ENCODE data around the gene PNMT. TPM values are rescaled to one million over a fixed set of nuclear protein-coding genes. Genes with fewer than 3 reads are reported as not detected.

Gene PNMT
- total RNA-seq (0.38 TPM), polyA plus RNA-seq (2.9 TPM)
- long read RNA-seq, donor 1, result 0 reads
- long read RNA-seq, donor 2, result 0 reads
- long read RNA-seq, donor 3, result 0 reads
- long read RNA-seq, donor 4, result 0 reads
- long read RNA-seq, donor 5, result 0 reads
- long read RNA-seq, donor 6, result 0 reads
- long read RNA-seq, donor 7, partial matches to known transcripts, result 0 of 1 reads
- long read RNA-seq, donor 7, other reads (novel, unspliced or antisense), result 0 of 1 reads
- long read RNA-seq, donor 8, result 0 reads
- long read RNA-seq, donor 9, result 0 reads
- long read RNA-seq, donor 10, result 0 reads

- DNase-seq (ENCODE audit: low read depth in 6 of 9, low spot score in 9 of 9), result peak in 6 of 9 donors; percentile 43 to 77 (median 60)
- WGBS, result 3% methylated on average over 85 of the region's 85 CpGs
- Histone ChIP-seq H3K27me3 (ENCODE audit: control insufficient read depth in 2 of 2, insufficient read depth in 1 of 2, low read length in 1 of 2) (peaks cover 35 to 76% of the 10 kb centered on the region in 2 donors), H3K4me3 (ENCODE audit: low read length in 2 of 2) (peak within 1 kb of the TSS in 1 of 2 donors; percentile 50), H3K36me3 (ENCODE audit: control insufficient read depth in 2 of 2, insufficient read depth in 2 of 2, low read length in 1 of 2) (peaks cover under 1 to 2% of the 10 kb centered on the region in 2 donors), H3K9me3 (ENCODE audit: control insufficient read depth in 2 of 2, insufficient read depth in 1 of 2, low read length in 1 of 2) (peaks cover 0 to 7% of the 10 kb centered on the region in 2 donors), H3K4me1 (ENCODE audit: control insufficient read depth in 2 of 2, insufficient read depth in 2 of 2, low read length in 2 of 2) (peaks cover 0 to 12% of the 10 kb centered on the region in 2 donors), H3K27ac (ENCODE audit: low read depth in 1 of 2, low read length in 1 of 2) (no peak within 1 kb of the TSS)
Measured at GRCh38 chr17:39667945-39668924, at the start of gene PNMT. TSS of gene PNMT (plus strand) at chr17:39668453. CDS start at chr17:39668476, 23 bp downstream.

GRCh38 chr17:39618956-39619785 lies 49.1 kb upstream of the PNMT start:
- Histone ChIP-seq H3K4me1 (ENCODE audit: control insufficient read depth in 2 of 2, insufficient read depth in 2 of 2, low read length in 2 of 2) (peaks cover 7 to 29% of the 10 kb centered on the region in 2 donors), H3K9me3 (ENCODE audit: control insufficient read depth in 2 of 2, insufficient read depth in 1 of 2, low read length in 1 of 2) (peaks cover 0 to 5% of the 10 kb centered on the region in 2 donors), H3K27me3 (ENCODE audit: control insufficient read depth in 2 of 2, insufficient read depth in 1 of 2, low read length in 1 of 2) (peaks cover 18 to 81% of the 10 kb centered on the region in 2 donors), H3K36me3 (ENCODE audit: control insufficient read depth in 2 of 2, insufficient read depth in 2 of 2, low read length in 1 of 2) (no peaks in the 10 kb centered on the region), H3K27ac (ENCODE audit: low read depth in 1 of 2, low read length in 1 of 2) (no peak overlapping the region), H3K4me3 (ENCODE audit: low read length in 2 of 2) (no peak overlapping the region)
- no peak for DNase-seq (ENCODE audit: low read depth in 6 of 9, low spot score in 9 of 9)
- WGBS, result 72% methylated on average over 13 of the region's 13 CpGs

- 91% methylated on average over 1 of the region's 1 CpG for WGBS
- Histone ChIP-seq H3K27me3 (ENCODE audit: control insufficient read depth in 2 of 2, insufficient read depth in 1 of 2, low read length in 1 of 2) (peaks cover 18 to 80% of the 10 kb centered on the region in 2 donors), H3K4me3 (ENCODE audit: low read length in 2 of 2) (no peak overlapping the region), H3K36me3 (ENCODE audit: control insufficient read depth in 2 of 2, insufficient read depth in 2 of 2, low read length in 1 of 2) (no peaks in the 10 kb centered on the region), H3K9me3 (ENCODE audit: control insufficient read depth in 2 of 2, insufficient read depth in 1 of 2, low read length in 1 of 2) (peaks cover 0 to 5% of the 10 kb centered on the region in 2 donors), H3K27ac (ENCODE audit: low read depth in 1 of 2, low read length in 1 of 2) (no peak overlapping the region), H3K4me1 (ENCODE audit: control insufficient read depth in 2 of 2, insufficient read depth in 2 of 2, low read length in 2 of 2) (peaks cover 7 to 29% of the 10 kb centered on the region in 2 donors)
- no peak for DNase-seq (ENCODE audit: low read depth in 6 of 9, low spot score in 9 of 9)
Measured at GRCh38 chr17:39619786-39620101, 48.5 kb upstream of the PNMT start.

GRCh38 chr17:39621523-39622379 lies 46.5 kb upstream of the PNMT start:
- WGBS, result 16% methylated on average over 26 of the region's 26 CpGs
- Histone ChIP-seq H3K36me3 (ENCODE audit: control insufficient read depth in 2 of 2, insufficient read depth in 2 of 2, low read length in 1 of 2) (no peaks in the 10 kb centered on the region), H3K9me3 (ENCODE audit: control insufficient read depth in 2 of 2, insufficient read depth in 1 of 2, low read length in 1 of 2) (peaks cover 0 to 9% of the 10 kb centered on the region in 2 donors), H3K4me3 (ENCODE audit: low read length in 2 of 2) (no peak overlapping the region), H3K27me3 (ENCODE audit: control insufficient read depth in 2 of 2, insufficient read depth in 1 of 2, low read length in 1 of 2) (peaks cover 24 to 80% of the 10 kb centered on the region in 2 donors), H3K27ac (ENCODE audit: low read depth in 1 of 2, low read length in 1 of 2) (no peak overlapping the region), H3K4me1 (ENCODE audit: control insufficient read depth in 2 of 2, insufficient read depth in 2 of 2, low read length in 2 of 2) (peaks cover 7 to 43% of the 10 kb centered on the region in 2 donors)
- peak; percentile 63 to 89 (median 75) for DNase-seq (ENCODE audit: low read depth in 6 of 9, low spot score in 9 of 9)

- Histone ChIP-seq H3K36me3 (ENCODE audit: control insufficient read depth in 2 of 2, insufficient read depth in 2 of 2, low read length in 1 of 2) (no peaks in the 10 kb centered on the region), H3K9me3 (ENCODE audit: control insufficient read depth in 2 of 2, insufficient read depth in 1 of 2, low read length in 1 of 2) (peaks cover 0 to 6% of the 10 kb centered on the region in 2 donors), H3K27ac (ENCODE audit: low read depth in 1 of 2, low read length in 1 of 2) (no peak overlapping the region), H3K4me1 (ENCODE audit: control insufficient read depth in 2 of 2, insufficient read depth in 2 of 2, low read length in 2 of 2) (peaks cover 5 to 40% of the 10 kb centered on the region in 2 donors), H3K4me3 (ENCODE audit: low read length in 2 of 2) (no peak overlapping the region), H3K27me3 (ENCODE audit: control insufficient read depth in 2 of 2, insufficient read depth in 1 of 2, low read length in 1 of 2) (peaks cover 22 to 80% of the 10 kb centered on the region in 2 donors)
- no peak for DNase-seq (ENCODE audit: low read depth in 6 of 9, low spot score in 9 of 9)
- 71% methylated on average over 16 of the region's 16 CpGs for WGBS
Measured at GRCh38 chr17:39622380-39623006, 45.8 kb upstream of the PNMT start.

- no peak overlapping the region for H3K27ac ChIP-seq (ENCODE audit: low read depth in 1 of 2, low read length in 1 of 2)
- DNase-seq (ENCODE audit: low read depth in 6 of 9, low spot score in 9 of 9), result peak in 8 of 9 donors; percentile 42 to 84 (median 70)
- no peak overlapping the region for H3K4me3 ChIP-seq (ENCODE audit: low read length in 2 of 2)
- peaks cover 1 to 36% of the 10 kb centered on the region in 2 donors for H3K4me1 ChIP-seq (ENCODE audit: control insufficient read depth in 2 of 2, insufficient read depth in 2 of 2, low read length in 2 of 2)
- peaks cover 0 to 9% of the 10 kb centered on the region in 2 donors for H3K9me3 ChIP-seq (ENCODE audit: control insufficient read depth in 2 of 2, insufficient read depth in 1 of 2, low read length in 1 of 2)
- no peaks in the 10 kb centered on the region for H3K36me3 ChIP-seq (ENCODE audit: control insufficient read depth in 2 of 2, insufficient read depth in 2 of 2, low read length in 1 of 2)
- WGBS, result 9% methylated on average over 16 of the region's 16 CpGs
- H3K27me3 ChIP-seq (ENCODE audit: control insufficient read depth in 2 of 2, insufficient read depth in 1 of 2, low read length in 1 of 2), result peaks cover 24 to 84% of the 10 kb centered on the region in 2 donors
Measured at GRCh38 chr17:39623356-39623950, 44.8 kb upstream of the PNMT start.

GRCh38 chr17:39624313-39624712 lies 43.9 kb upstream of the PNMT start:
- H3K9me3 ChIP-seq (ENCODE audit: control insufficient read depth in 2 of 2, insufficient read depth in 1 of 2, low read length in 1 of 2), result peaks cover 0 to 9% of the 10 kb centered on the region in 2 donors
- WGBS, result 95% methylated on average over 8 of the region's 8 CpGs
- H3K27ac ChIP-seq (ENCODE audit: low read depth in 1 of 2, low read length in 1 of 2), result no peak overlapping the region
- peaks cover 27 to 84% of the 10 kb centered on the region in 2 donors for H3K27me3 ChIP-seq (ENCODE audit: control insufficient read depth in 2 of 2, insufficient read depth in 1 of 2, low read length in 1 of 2)
- no peaks in the 10 kb centered on the region for H3K36me3 ChIP-seq (ENCODE audit: control insufficient read depth in 2 of 2, insufficient read depth in 2 of 2, low read length in 1 of 2)
- DNase-seq (ENCODE audit: low read depth in 6 of 9, low spot score in 9 of 9), result no peak
- H3K4me1 ChIP-seq (ENCODE audit: control insufficient read depth in 2 of 2, insufficient read depth in 2 of 2, low read length in 2 of 2), result peaks cover 0 to 32% of the 10 kb centered on the region in 2 donors
- H3K4me3 ChIP-seq (ENCODE audit: low read length in 2 of 2), result no peak overlapping the region

Measured in thymus (tissue), 14 donors.